ENCODE data around the gene RNF148.

- TF ChIP-seq CTCF (IDR thresholded peaks at IDR 0.05; ENCODE audit: low read length): no peak
- TF ChIP-seq EZH2 (IDR thresholded peaks at IDR 0.05; ENCODE audit: borderline replicate concordance, low read length): no peak
These were observed 18.2 kb downstream of the RNF148 start for GRCh38 chr7:122684504-122684903.
